Activated CD4-positive, alpha-beta T cell treated with anti-CD3 and anti-CD28 coated beads, Interleukin-2, amount 50 U/mL, for 48 hours (primary cell): ENCODE measurements around the gene EP300.

Source experiments
- DNase-seq, 2 experiments: peaks; one replicate each; pipeline ENCODE4 v3.0.0-alpha.2; 2020

EP300 gene

GRCh38 chr22:41216984-41217383, 124.6 kb downstream of the EP300 start:
- DNase-seq = no peak

DNA sequence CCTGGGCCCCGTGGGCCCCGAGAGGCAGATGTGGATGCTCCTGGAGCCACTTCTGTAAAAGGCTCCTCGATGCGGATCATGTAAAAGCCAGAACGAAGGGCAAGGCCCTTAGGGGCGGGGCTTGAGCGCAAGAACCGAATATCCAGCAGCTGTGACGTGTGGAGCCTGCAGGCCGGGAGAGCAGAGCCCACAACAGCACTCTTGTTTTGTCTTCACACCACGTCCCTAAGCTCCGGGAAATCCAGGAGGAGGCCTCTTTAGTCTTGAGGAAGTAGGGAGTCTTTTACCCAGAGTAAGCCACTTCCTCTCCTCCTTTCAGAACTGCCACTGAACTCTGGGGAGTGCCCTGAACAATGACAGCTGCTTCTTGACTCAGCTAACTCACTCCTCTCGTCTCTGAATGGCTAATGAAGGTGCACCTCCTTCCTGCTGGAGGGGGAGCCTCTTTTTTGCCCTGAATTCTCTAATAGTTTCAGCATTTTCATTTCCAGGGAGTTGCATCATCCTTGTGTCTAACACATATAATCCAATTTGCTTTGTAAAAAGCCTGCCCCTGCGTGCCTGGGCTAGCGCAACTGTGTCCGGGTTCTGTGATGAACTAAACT, 125.3 kb downstream of the EP300 start:
- peak; percentile 43 to 56 for DNase-seq

DNA sequence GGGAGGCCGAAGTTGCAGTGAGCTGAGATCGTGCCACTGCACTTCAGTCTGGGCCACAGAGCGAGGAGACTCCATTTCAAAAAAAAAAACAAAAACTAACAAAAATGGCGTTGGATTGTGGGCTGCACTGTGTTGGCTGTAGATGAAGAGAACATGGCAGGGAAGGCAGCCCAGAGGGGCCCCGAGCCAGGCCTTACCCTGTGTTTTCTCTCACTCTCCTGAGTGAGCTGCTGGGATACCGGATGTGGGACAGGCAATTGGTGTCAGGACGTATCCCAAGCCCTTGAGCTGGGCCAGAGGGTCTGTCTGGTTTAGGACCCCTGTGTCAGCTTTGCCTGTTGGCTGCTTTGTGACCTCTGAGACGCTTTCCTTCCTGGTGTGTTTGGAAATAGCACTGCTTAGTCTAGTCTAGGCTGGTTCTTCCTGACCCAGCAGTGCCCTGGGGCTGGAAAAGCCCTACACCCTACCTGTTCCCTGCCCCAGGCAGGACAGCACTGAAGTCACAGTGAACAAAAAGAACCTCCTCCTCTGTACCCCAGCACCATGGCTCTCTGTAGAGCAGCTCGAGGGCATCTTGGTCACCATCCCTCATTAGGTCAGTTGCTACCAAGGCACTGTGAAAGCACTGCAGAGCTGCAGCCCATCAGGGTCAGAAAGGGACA, 130.6 kb downstream of the EP300 start:
- no peak for DNase-seq

- no peak for DNase-seq
Observed at GRCh38 chr22:41223535-41223934, 131.1 kb downstream of the EP300 start.

DNA sequence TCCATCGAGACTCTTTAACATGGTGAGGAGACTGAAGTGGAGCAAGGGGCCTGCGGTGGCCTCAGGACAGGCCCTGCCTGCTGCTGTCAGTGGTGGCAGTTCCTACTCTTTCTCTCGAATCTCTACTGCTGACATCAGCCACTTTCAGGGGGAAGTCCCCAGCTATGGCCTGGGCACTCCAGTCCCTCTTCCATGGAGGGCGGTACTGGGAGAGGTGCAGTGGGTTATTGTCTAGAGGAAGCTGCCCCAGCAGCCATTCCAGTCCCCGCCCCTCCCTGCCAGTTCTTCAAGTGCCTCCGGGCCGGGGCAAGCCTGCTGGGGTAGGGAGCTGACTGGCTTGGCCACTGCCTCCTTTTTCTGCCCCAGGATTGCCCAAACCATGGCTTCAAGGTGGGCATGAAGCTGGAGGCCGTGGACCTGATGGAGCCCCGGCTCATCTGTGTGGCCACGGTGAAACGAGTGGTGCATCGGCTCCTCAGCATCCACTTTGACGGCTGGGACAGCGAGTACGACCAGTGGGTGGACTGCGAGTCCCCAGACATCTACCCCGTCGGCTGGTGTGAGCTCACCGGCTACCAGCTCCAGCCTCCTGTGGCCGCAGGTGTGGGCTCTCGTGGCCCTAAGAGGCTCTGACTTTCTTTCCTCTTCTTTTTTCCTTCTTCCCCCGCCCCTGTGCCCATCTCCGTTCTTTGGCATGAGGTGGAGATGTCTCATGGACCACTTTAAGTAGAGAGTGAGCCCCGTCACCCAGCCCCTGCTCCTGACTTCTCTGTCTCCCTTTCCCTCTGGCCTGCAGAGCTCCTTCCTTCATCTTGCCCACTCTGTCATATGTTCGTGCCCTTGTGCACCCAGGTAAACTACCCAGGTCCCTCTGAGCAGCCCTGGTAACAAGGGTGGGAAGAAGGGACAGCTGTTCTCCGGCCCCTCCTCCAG, 134.6 kb downstream of the EP300 start:
- DNase-seq = no peak

GRCh38 chr22:41229215-41229614, 136.8 kb downstream of the EP300 start:
- DNase-seq = no peak
